Choroid plexus epithelial cell (primary cell): Measurements from ENCODE around the gene ITGA2.
A peak's percentile ranks its signal among the peaks of the same experiment; 100 is the strongest.

Source experiments
- DNase-seq: peaks from one replicate; pipeline ENCODE4 v3.0.0-alpha.2; 2010; ENCODE audit warnings: low read depth
- H3K4me3 ChIP-seq: 2 replicates; pipeline ENCODE4 v1.5.1; 2011; ENCODE audit warnings: low read depth, mild to moderate bottlenecking, control low read depth, low read length, moderate library complexity
- TF ChIP-seq, protein P1 (sequence below): conservative IDR thresholded peaks from 2 replicates; pipeline ENCODE4 v1.5.1; 2011; ENCODE audit warnings: low read depth, mild to moderate bottlenecking, control low read depth, inconsistent platforms, low read length, moderate library complexity

The ITGA2 gene

DNA sequence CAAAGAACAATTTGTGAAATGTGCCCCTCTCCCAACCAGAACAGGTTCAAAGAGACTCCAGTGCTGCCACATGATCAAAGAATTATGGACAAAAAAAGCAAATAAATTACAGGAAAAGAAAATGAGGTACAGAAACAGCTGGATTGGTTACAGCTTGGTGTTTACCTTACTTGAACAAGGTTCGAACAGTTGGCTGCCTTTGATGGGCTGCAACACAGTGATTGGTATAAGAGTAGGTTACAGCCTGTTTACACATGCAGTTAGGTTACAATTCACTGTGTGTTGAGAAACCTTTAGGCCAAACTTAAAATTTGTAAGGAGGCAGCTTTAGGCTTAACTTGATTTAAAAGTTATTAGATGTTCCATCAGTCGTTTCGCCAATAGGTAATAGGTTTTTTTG, 123.8 kb downstream of the ITGA2 start:
- TF ChIP-seq, protein P1, sequence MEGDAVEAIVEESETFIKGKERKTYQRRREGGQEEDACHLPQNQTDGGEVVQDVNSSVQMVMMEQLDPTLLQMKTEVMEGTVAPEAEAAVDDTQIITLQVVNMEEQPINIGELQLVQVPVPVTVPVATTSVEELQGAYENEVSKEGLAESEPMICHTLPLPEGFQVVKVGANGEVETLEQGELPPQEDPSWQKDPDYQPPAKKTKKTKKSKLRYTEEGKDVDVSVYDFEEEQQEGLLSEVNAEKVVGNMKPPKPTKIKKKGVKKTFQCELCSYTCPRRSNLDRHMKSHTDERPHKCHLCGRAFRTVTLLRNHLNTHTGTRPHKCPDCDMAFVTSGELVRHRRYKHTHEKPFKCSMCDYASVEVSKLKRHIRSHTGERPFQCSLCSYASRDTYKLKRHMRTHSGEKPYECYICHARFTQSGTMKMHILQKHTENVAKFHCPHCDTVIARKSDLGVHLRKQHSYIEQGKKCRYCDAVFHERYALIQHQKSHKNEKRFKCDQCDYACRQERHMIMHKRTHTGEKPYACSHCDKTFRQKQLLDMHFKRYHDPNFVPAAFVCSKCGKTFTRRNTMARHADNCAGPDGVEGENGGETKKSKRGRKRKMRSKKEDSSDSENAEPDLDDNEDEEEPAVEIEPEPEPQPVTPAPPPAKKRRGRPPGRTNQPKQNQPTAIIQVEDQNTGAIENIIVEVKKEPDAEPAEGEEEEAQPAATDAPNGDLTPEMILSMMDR: no peak
- no peak for DNase-seq
- no peak overlapping the region for H3K4me3 ChIP-seq

DNA sequence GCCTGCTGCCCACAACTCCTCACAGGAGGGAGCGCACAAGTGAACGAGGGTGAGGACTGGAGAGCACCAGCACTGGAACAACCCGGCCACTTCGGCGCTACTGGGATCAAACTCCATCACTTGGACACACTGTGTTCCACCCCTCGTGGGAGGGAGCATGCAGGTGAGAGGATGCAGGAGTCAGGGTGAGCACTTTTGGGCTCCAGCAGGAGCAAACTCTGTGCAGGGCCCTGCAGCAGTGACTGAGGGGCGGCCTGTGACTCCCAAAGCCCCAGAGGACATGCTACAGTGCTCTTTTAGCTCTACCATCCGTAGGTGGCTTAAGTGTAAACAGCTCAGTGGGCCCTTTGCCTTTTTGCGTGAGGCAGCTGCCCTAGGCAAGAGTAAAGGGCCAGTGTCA, 124.8 kb downstream of the ITGA2 start:
- no peak for DNase-seq
- H3K4me3 ChIP-seq: no peak overlapping the region
- TF ChIP-seq, protein P1: no peak

DNA sequence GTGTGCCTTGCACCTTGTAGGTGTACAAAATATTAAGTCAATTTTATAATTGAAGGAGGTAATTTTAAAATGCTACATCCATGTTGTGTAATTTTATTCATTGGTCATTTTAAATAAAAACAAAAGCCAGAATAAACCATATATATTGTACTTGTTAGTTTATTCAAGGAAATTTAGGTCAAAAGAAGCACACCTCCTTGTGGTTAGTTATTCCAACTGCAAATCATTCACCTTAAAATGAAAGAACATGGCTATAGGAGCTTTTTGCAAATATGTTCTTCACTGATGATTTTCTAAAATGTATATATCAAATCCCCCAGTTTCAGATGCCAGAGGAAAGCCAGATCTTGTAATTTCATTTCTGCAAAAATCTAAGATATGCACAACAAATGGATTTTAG, 125.8 kb downstream of the ITGA2 start:
- peak; percentile 69 for DNase-seq
- H3K4me3 ChIP-seq: no peak overlapping the region
- TF ChIP-seq, protein P1: peak; percentile 52

DNA sequence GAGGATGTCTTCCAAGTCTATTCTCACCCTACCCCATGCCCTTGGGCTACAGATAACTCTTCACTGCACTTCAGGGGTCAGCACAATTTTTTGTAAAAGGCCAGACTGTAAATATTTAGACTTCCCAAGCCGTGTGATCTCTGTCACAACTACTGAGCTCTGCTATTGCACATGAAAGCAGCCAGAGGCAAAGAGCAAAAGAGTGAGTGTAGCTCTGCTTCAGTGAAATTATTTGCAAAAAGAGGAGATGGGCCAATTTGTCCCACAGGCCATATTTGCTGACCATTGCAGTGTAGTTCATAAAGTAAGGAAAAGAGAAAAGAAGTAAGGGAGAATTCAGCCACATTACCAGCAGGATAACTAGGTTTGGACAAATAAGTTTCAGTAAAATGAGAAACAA, 127.4 kb downstream of the ITGA2 start:
- no peak for DNase-seq
- TF ChIP-seq, protein P1: no peak
- H3K4me3 ChIP-seq: no peak overlapping the region

DNA sequence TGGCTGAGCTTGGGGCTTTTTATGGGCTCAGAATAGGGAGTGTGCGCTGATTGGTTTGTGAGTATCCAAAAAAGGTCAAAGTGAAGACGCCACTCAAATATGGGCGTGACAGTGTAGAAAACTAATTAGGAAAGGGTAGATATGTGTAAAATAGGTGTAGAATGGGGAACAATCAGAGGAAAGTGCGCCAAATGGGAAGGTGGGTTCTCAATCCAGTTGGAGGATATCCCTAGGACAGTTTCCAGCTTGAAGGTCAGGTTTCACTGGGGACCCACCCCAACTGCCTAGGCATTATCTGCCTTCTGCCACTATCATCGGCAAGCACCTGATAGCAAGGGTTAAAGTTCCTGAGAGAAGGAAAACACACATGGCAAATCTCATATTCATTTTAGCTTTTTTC, 129.7 kb downstream of the ITGA2 start:
- DNase-seq: no peak
- H3K4me3 ChIP-seq: no peak overlapping the region
- TF ChIP-seq, protein P1: no peak

DNA sequence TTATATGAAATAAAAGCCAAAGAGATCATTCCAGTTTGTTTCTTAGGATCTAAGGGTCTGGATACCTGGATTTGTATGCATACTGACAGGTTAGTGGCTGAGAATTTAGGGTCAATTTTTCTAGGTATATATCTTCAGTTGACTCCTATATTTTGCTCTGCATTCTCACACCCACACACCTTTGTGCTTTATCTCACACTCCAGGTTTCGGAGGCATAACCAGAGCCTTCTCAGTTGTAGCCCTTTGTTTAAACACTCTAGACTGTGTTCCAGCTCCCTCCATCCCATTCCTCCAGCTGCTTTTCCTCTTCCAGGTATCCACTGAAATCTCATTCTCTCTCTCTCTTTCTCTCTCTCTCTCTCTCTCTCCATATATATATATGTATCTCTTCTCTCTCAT, 131.0 kb downstream of the ITGA2 start:
- H3K4me3 ChIP-seq: no peak overlapping the region
- DNase-seq: no peak
- TF ChIP-seq, protein P1: no peak

DNA sequence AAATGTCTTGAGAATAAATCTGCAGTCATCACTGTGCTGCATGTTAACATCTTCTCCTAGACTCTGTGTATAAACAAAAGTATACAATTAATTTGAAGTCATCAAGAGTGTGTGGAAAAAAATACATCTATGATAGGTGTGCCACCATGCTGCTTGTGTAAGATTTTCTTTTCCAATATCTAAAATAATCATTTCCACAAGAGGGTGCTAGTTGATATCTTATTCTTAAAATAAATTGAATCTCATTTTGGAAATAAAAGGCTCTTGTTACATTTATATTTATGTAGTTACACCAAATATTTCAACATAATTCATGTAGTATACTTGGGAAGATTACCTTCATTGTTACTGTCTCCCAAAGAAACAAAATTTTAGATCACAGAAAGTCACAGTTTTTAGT, 134.6 kb downstream of the ITGA2 start:
- DNase-seq: peak; percentile 45
- TF ChIP-seq, protein P1: peak; percentile 29
- no peak overlapping the region for H3K4me3 ChIP-seq
